ENCODE data around the gene ABCG8. TPM values are rescaled to one million over a fixed set of nuclear protein-coding genes. Genes with fewer than 3 reads are reported as not detected.

The ABCG8 gene
- total RNA-seq, 3 donors from 2014 or later, result 0.15 TPM; not detected in 2

GRCh38 chr2:43880471-43880870 lies 41.7 kb downstream of the ABCG8 start:
- Histone ChIP-seq H3K36me3 (no peaks in the 10 kb centered on the region), H3K9me3 (no peaks in the 10 kb centered on the region), H3K4me1 (no peaks in the 10 kb centered on the region), H3K27ac (peak overlapping the region in 1 of 2 donors; percentile 34), H3K4me3 (no peak overlapping the region), H3K27me3 (peaks cover 0 to 4% of the 10 kb centered on the region in 2 donors)
- no peak for DNase-seq (ENCODE audit: low spot score in 2 of 2)
- no peak for TF ChIP-seq POLR2A (IDR thresholded peaks at IDR 0.05)
- no peak for TF ChIP-seq CTCF (IDR thresholded peaks at IDR 0.05)
- no peak for TF ChIP-seq POLR2AphosphoS5 (IDR thresholded peaks at IDR 0.05)
- intact Hi-C loops (cut with DNase I; ENCODE audit: low total_unique reads), result loop anchor here (5.0 kb wide), 1 partner anchor 1547 kb away; no protein-coding TSS in a partner anchor

- H3K27ac ChIP-seq, result peak overlapping the region in 1 of 2 donors; percentile 57
- H3K4me1 ChIP-seq, result no peaks in the 10 kb centered on the region
- intact Hi-C loops (cut with DNase I; ENCODE audit: low total_unique reads), result loop anchor here (5.0 kb wide), 1 partner anchor 1546 kb away; no protein-coding TSS in a partner anchor
- no peaks in the 10 kb centered on the region for H3K9me3 ChIP-seq
- no peak overlapping the region for H3K4me3 ChIP-seq
- DNase-seq (ENCODE audit: low spot score in 2 of 2), result no peak
- peaks cover 0 to 4% of the 10 kb centered on the region in 2 donors for H3K27me3 ChIP-seq
- no peak for TF ChIP-seq CTCF (IDR thresholded peaks at IDR 0.05)
- no peak for TF ChIP-seq POLR2A (IDR thresholded peaks at IDR 0.05)
- TF ChIP-seq POLR2AphosphoS5 (IDR thresholded peaks at IDR 0.05), result no peak
- H3K36me3 ChIP-seq, result no peaks in the 10 kb centered on the region
These were observed 42.2 kb downstream of the ABCG8 start for GRCh38 chr2:43880952-43881351.

GRCh38 chr2:43882312-43882711 lies 43.5 kb downstream of the ABCG8 start:
- H3K27me3 ChIP-seq, result no peaks in the 10 kb centered on the region
- no peak overlapping the region for H3K4me3 ChIP-seq
- H3K9me3 ChIP-seq, result no peaks in the 10 kb centered on the region
- intact Hi-C loops (cut with DNase I; ENCODE audit: low total_unique reads), result loop anchor here (5.0 kb wide), 1 partner anchor 1545 kb away; no protein-coding TSS in a partner anchor
- peak overlapping the region in 1 of 2 donors; percentile 49 for H3K27ac ChIP-seq
- H3K36me3 ChIP-seq, result no peaks in the 10 kb centered on the region
- TF ChIP-seq CTCF (IDR thresholded peaks at IDR 0.05), result no peak
- TF ChIP-seq POLR2AphosphoS5 (IDR thresholded peaks at IDR 0.05), result no peak
- TF ChIP-seq POLR2A (IDR thresholded peaks at IDR 0.05), result no peak
- H3K4me1 ChIP-seq, result no peaks in the 10 kb centered on the region
- DNase-seq (ENCODE audit: low spot score in 2 of 2), result no peak

- TF ChIP-seq POLR2AphosphoS5 (IDR thresholded peaks at IDR 0.05) (no peak), POLR2A (IDR thresholded peaks at IDR 0.05) (no peak), CTCF (IDR thresholded peaks at IDR 0.05) (no peak)
- intact Hi-C loops (cut with DNase I; ENCODE audit: low total_unique reads), result loop anchor here (5.0 kb wide), 1 partner anchor 1543 kb away; no protein-coding TSS in a partner anchor
- Histone ChIP-seq H3K27me3 (no peaks in the 10 kb centered on the region), H3K36me3 (no peaks in the 10 kb centered on the region), H3K4me1 (no peaks in the 10 kb centered on the region), H3K27ac (no peak overlapping the region), H3K9me3 (no peaks in the 10 kb centered on the region), H3K4me3 (no peak overlapping the region)
- no peak for DNase-seq (ENCODE audit: low spot score in 2 of 2)
These were observed 45.9 kb downstream of the ABCG8 start for GRCh38 chr2:43884689-43885088.

- H3K4me1 ChIP-seq, result no peaks in the 10 kb centered on the region
- intact Hi-C loops (cut with DNase I; ENCODE audit: low total_unique reads), result no loop called here
- DNase-seq (ENCODE audit: low spot score in 2 of 2), result no peak
- no peak for TF ChIP-seq POLR2A (IDR thresholded peaks at IDR 0.05)
- no peak for TF ChIP-seq POLR2AphosphoS5 (IDR thresholded peaks at IDR 0.05)
- no peak for TF ChIP-seq CTCF (IDR thresholded peaks at IDR 0.05)
- no peaks in the 10 kb centered on the region for H3K9me3 ChIP-seq
- peak overlapping the region in 1 of 2 donors; percentile 69 for H3K27ac ChIP-seq
- no peaks in the 10 kb centered on the region for H3K27me3 ChIP-seq
- no peak overlapping the region for H3K4me3 ChIP-seq
- H3K36me3 ChIP-seq, result no peaks in the 10 kb centered on the region
These were observed 46.4 kb downstream of the ABCG8 start for GRCh38 chr2:43885132-43885632.
